Kidney (tissue), 14 donors: Measurements from ENCODE around the gene ING5. TPM values are rescaled to one million over a fixed set of nuclear protein-coding genes. Genes with fewer than 3 reads are reported as not detected.

Experiments
- DNase-seq, 5 donors: peaks; one replicate each; pipeline ENCODE4 v3.0.0-alpha.2; 2013 to 2020
- FAIRE-seq: peaks from 2 replicates; lab custom pipeline; 2012; peaks lifted over from hg19 to GRCh38; lab: Jason Lieb, UNC
- H3K27ac ChIP-seq, 2 donors: one replicate each; pipeline ENCODE4 v1.7.0; 2013; ENCODE audit warnings: low read depth in 2 of 2, low read length in 2 of 2, inconsistent platforms in 1 of 2
- H3K27me3 ChIP-seq: one replicate; pipeline ENCODE4 v1.7.1; 2013; ENCODE audit warnings: low read length, inconsistent platforms; ENCODE audit not compliant: control insufficient read depth, insufficient read depth
- H3K36me3 ChIP-seq, 3 donors: one replicate each; pipeline versions ENCODE4 v1.7.0 to v1.7.1; 2013; ENCODE audit warnings: low read length in 3 of 3, control low read depth in 1 of 3, inconsistent platforms in 1 of 3; ENCODE audit not compliant: insufficient read depth in 3 of 3, control insufficient read depth in 2 of 3
- H3K4me1 ChIP-seq, 3 donors: one replicate each; pipeline versions ENCODE4 v1.7.0 to v1.7.1; 2013; ENCODE audit warnings: low read length in 3 of 3, inconsistent platforms in 1 of 3, low read depth in 1 of 3; ENCODE audit not compliant: control insufficient read depth in 2 of 3, insufficient read depth in 2 of 3
- H3K4me3 ChIP-seq, 3 donors: one replicate each; pipeline versions ENCODE4 v1.7.0 to v1.8.1; 2013; ENCODE audit warnings: low read length in 3 of 3, control low read depth in 1 of 3, inconsistent platforms in 1 of 3
- H3K9ac ChIP-seq, 3 donors: one replicate each; pipeline versions ENCODE4 v1.7.0 to v1.7.1; 2013; ENCODE audit warnings: low read length in 3 of 3, control low read depth in 1 of 3, inconsistent platforms in 1 of 3
- H3K9me3 ChIP-seq, 3 donors: one replicate each; pipeline versions ENCODE4 v1.7.0 to v1.7.1; 2013; ENCODE audit warnings: low read length in 3 of 3, control low read depth in 1 of 3, inconsistent platforms in 1 of 3; ENCODE audit not compliant: control insufficient read depth in 2 of 3, insufficient read depth in 1 of 3
- intact Hi-C: fragments of 100-400 bp; cut with DNase I; formaldehyde crosslinking; loops from one replicate; pipeline ENCODE4 v1.11.1; 2022
- polyA plus RNA-seq: library from polyadenylated mRNA; stranded (reverse); fragments of 350-450 nt; fragmentation: Illumina TruSeq; extraction: RNeasy Lipid Tissue Mini Kit (QIAGEN cat#74804); gene quantifications from one replicate; pipeline ENCODE4 v1.2.3, GENCODE V29; 2014; ENCODE audit warnings: low read depth, low replicate concordance; ENCODE audit not compliant: insufficient read depth
- total RNA-seq: library from RNA; stranded (reverse); fragmentation: NEBNext Ultra II Directional; extraction: Animal tissue kit (Norgen Biotek cat#: 25700); gene quantifications from one replicate; pipeline ENCODE4 v1.2.1, GENCODE V29; 2021
- TF ChIP-seq, protein P1 (sequence below): IDR thresholded peaks from 3 replicates; pipeline ENCODE4 v1.5.1; 2012; ENCODE audit warnings: mild to moderate bottlenecking, moderate library complexity, borderline replicate concordance; ENCODE audit not compliant: insufficient read depth; ENCODE audit errors: extremely low read depth
- donor health status: control.
- donor health status: control.
- donor health status: control.
- donor health status: control.
- donor health status: control.
- donor health status: DM: yes; HTN: yes; CAD: no.
- donor health status: Normal renal cell carcinoma (clear cell type).

Gene ING5
- total and polyA plus RNA-seq, 2 donors from 2014 or later, result 27.3 to 37.7 TPM

DNA sequence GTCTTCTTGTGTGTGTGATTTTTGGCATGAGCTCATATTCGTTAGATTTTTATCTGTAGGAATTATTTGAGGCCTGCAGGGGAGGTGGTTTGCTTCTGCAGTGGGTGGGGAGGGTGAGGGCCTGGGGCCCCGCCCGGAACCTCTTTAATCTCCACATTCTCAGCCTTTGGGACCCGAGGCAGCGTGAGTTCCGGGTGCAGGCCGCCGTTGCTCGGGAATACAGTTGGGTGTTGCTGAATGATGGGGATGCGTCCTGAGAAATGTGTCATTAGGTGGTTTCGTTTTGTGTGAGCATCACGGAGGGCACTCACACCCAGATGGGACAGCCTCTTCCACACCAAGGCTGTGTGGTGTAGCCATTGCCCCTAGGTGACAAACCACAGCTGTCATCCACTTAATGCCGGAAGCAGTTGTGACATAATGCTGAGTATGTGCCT is 61.1 kb downstream of the ING5 start:
- Histone ChIP-seq H3K36me3 (peaks cover 0 to 21% (median 2%) of the 10 kb centered on the region in 3 donors), H3K27ac (no peak overlapping the region)

DNA sequence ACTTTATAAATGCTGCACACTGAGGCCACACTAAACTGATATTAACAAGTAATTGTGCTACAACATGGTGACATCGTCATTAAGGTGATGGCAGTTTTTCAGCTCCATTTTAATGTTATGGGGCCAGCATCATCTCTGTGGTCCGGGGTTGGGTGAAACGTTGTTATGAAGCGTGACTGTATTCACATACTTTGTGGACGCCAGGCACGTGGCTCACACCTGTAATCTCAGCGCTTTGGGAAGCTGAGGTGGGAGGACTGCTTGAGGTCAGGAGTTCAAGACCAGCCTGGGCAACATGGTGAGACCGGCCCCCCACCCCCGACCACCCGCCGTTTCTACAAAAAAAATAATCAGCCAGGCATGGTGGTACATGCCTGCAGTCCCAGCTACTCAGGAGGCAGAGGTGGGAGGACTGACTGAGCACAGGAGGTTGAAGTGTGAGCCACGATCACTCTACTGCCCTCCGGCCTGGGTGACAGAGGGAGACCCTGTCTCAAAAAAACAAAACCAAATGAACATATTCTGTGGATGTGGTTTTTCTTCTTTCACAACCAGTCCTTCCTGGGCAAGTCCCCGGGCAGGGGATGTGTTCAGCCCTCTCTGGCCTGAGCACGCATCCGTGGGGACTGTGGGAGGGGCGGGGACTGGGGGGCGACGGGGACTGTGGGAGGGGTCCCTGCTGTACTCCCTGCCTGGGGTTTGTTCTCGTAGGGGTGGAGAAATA is 61.9 kb downstream of the ING5 start:
- intact Hi-C loops, result no loop called here

More for the DNA sequence above, 61.1 kb downstream of the ING5 start:
- DNase-seq (peak in 1 of 5 donors; percentile 31), FAIRE-seq (no peak)
- H3K9ac ChIP-seq, result no peak overlapping the region
- intact Hi-C loops, result no loop called here
- no peak overlapping the region for H3K4me3 ChIP-seq
- no peaks in the 10 kb centered on the region for H3K27me3 ChIP-seq
- TF ChIP-seq, protein P1, sequence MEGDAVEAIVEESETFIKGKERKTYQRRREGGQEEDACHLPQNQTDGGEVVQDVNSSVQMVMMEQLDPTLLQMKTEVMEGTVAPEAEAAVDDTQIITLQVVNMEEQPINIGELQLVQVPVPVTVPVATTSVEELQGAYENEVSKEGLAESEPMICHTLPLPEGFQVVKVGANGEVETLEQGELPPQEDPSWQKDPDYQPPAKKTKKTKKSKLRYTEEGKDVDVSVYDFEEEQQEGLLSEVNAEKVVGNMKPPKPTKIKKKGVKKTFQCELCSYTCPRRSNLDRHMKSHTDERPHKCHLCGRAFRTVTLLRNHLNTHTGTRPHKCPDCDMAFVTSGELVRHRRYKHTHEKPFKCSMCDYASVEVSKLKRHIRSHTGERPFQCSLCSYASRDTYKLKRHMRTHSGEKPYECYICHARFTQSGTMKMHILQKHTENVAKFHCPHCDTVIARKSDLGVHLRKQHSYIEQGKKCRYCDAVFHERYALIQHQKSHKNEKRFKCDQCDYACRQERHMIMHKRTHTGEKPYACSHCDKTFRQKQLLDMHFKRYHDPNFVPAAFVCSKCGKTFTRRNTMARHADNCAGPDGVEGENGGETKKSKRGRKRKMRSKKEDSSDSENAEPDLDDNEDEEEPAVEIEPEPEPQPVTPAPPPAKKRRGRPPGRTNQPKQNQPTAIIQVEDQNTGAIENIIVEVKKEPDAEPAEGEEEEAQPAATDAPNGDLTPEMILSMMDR, result no peak
- no peaks in the 10 kb centered on the region for H3K9me3 ChIP-seq
- H3K4me1 ChIP-seq, result peaks cover 0 to 7% (median 0%) of the 10 kb centered on the region in 3 donors

DNA sequence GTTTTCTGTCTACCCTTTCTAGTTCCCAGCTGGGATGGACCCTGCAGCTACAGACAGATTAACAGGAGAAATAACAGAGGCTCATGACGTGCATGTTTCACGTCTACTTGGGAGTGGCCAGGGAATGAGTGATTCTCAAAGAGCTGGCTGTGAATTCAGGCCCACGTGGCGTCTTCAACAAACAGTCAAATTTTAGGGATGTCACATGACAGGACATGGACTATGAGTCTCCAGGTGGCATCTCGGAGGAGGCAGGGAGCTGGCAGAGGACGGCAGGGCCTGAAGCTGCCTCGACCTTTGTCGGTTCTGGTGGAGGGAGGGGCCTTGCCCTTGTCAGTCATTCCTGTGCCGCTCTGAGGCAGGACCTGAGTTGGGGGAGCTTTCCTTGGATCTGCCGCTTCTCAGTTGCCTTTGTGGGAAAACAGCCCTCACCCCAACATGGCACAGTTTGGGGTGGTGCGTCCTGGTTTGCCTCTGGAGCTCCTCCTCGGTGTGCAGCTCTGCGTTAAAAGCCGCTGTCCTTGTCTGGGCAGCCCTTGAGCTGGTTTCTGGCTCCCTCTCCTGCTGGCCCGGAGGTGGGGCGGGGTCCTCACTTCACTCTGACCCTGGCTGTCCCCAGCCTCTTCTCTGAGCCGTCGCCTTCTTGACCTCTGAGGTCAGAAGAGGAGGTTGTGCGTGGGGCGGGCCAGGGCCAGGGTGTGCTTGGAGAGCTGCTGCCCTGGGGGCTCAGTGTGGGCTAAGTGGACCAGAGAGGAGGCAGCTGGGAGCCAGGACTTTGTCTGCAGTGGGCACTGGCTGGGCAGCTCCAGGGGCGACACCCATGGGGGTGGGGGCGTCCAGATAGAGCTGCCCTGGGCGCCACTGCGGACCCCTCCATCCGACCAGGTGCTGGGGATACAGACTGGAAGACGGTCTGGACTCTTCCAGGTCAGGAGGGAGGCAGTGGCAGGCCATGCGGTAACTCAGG is 62.7 kb downstream of the ING5 start:
- Histone ChIP-seq H3K27me3 (no peaks in the 10 kb centered on the region), H3K9ac (no peak overlapping the region), H3K27ac (no peak overlapping the region), H3K4me3 (no peak overlapping the region), H3K36me3 (peaks cover 0 to 9% (median 2%) of the 10 kb centered on the region in 3 donors), H3K9me3 (no peaks in the 10 kb centered on the region), H3K4me1 (peaks cover 0 to 3% (median 0%) of the 10 kb centered on the region in 3 donors)
- peak in 3 of 5 donors; percentile 35 to 84 (median 69) for DNase-seq
- intact Hi-C loops, result no loop called here
- TF ChIP-seq, protein P1, result no peak
- no peak for FAIRE-seq

More for the DNA sequence above, 61.9 kb downstream of the ING5 start:
- Histone ChIP-seq H3K36me3 (peaks cover 0 to 16% (median 2%) of the 10 kb centered on the region in 3 donors), H3K27ac (no peak overlapping the region), H3K9ac (no peak overlapping the region), H3K9me3 (no peaks in the 10 kb centered on the region), H3K27me3 (no peaks in the 10 kb centered on the region), H3K4me1 (peaks cover 0 to 6% (median 0%) of the 10 kb centered on the region in 3 donors), H3K4me3 (no peak overlapping the region)
- DNase-seq (peak in 1 of 5 donors; percentile 52), FAIRE-seq (no peak)
- TF ChIP-seq, protein P1, result no peak
